Loucy (cell line): ENCODE measurements around the gene ROBO1.

ENCODE experiments used
- CTCF ChIP-seq: fragments of 200-600 bp; sonication (generic); conservative IDR thresholded peaks from 2 replicates; pipeline ENCODE4 v1.5.1; 2014; ENCODE audit warnings: mild to moderate bottlenecking, antibody characterized with exemption, low read length
- EZH2phosphoT487 ChIP-seq: fragments of 200-600 bp; IDR thresholded peaks from 2 replicates; pipeline ENCODE4 v1.6.1; 2018; ENCODE audit warnings: antibody characterized with exemption, mild to moderate bottlenecking, moderate library complexity, borderline replicate concordance

DNA sequence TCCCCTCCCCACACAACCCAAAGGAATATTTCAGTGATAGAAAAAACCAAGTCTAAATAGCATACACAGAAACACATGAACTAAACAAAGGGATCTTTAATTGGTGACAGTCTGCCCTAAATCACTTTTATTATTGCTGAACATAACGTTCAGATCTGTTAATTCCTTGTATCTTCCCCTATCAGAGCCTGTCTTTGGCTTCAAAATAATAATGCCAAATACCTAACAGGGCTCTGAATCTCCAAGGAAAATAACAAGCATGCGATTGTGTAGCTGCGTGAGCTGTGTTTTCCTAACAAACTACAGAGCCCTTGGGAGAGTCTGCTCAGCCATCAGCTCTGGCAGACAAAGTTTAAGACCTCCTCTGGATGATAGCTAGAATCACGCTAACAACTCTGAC is 1010.1 kb downstream of the ROBO1 start:
- TF ChIP-seq CTCF, result no peak
- TF ChIP-seq EZH2phosphoT487, result no peak
